Stimulated activated CD8-positive, alpha-beta memory T cell treated with anti-CD3 and anti-CD28 coated beads, Interleukin-4, amount 100 ng/mL, for 1 hour (primary cell): Measurements from ENCODE around the gene MYO18A.

Experiments
- DNase-seq, 2 donors: peaks; one replicate each; pipeline ENCODE4 v3.0.0-alpha.2; 2020; ENCODE audit warnings: low read depth in 2 of 2, low spot score in 1 of 2

The MYO18A gene

DNA sequence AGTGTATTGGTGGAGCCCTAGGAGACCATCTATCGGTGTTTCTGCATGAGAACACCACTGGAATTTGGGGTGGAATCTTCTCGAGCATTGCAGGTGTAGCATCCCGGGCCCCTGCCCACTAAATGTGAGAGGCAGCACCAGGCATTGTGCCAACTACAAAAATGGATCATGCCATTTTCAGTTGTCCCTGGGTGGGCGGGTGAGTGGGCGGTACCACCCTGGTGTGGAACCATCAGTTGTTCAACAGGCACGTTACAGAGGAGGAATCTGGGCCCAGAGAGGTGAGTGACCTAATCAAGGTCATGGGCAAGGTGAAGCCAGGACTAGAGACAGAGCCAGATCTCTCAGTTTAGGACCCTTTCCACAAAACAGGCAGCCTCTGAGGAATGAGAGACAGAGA lies 128.5 kb downstream of the MYO18A start:
- no peak for DNase-seq

DNA sequence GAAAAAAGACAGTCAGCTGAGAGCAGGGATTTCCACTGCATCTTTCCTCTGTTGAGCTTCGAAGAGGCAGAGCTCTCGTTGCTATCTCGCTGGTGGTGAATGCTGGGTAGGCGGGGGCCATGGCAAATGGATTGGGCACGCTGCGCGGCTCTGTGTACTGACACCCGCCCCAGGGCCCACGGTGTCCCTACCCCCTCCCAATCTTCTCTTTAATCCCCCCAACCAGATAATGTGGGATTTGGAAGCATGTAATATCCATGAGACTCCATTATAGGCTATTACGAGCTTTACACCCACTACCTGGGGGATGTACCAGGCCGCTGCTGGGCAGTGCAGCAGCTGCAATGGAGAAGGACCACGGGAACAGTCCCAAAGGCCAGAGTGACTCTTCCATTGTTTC lies 129.0 kb downstream of the MYO18A start:
- no peak for DNase-seq

DNA sequence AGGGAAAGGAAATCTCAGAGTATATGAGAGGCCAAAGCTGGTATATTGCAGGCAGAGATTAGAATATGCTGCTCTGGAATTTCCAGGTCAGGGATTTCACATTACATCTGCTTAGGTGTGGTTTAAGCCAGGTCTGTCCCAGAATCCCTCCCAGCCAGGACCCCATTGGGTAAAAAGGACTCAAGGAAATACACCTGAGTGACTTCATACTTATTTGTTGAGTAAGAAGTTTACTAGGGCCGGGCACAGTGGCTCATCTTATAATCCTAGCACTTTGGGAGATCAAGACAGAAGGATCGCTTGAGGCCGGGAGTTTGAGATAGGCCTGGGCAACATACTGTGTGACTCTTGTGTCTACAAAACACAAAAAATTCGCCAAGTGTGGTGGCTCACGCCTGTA lies 130.0 kb downstream of the MYO18A start:
- no peak for DNase-seq

DNA sequence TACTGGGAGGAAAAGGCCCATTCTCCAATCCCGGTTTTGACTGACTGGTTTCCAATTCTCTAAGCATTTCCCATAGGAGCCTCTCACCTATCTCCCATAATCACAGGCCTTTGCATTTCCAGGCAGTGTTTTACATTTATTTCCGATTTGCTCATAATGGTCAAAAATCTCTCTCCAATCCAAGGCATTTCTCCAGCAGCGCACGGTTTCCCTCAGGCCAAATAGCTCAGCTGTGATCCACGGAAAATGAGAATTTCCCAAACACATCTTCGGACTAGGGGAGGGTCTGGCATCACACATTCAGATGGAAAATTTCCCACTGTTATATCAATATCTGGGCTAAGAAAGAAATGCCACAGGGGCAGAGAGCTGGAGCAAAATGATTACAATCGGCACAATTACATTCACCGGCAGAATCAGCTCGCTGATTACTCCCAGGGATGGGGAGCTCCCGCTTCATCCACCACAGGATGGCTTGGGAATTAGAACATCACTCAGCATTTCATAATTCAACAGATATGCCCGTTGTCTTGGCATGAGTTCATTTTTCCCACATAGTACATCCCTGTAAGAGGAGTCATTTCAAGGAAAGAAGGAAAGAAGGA lies 130.6 kb downstream of the MYO18A start:
- DNase-seq: no peak

DNA sequence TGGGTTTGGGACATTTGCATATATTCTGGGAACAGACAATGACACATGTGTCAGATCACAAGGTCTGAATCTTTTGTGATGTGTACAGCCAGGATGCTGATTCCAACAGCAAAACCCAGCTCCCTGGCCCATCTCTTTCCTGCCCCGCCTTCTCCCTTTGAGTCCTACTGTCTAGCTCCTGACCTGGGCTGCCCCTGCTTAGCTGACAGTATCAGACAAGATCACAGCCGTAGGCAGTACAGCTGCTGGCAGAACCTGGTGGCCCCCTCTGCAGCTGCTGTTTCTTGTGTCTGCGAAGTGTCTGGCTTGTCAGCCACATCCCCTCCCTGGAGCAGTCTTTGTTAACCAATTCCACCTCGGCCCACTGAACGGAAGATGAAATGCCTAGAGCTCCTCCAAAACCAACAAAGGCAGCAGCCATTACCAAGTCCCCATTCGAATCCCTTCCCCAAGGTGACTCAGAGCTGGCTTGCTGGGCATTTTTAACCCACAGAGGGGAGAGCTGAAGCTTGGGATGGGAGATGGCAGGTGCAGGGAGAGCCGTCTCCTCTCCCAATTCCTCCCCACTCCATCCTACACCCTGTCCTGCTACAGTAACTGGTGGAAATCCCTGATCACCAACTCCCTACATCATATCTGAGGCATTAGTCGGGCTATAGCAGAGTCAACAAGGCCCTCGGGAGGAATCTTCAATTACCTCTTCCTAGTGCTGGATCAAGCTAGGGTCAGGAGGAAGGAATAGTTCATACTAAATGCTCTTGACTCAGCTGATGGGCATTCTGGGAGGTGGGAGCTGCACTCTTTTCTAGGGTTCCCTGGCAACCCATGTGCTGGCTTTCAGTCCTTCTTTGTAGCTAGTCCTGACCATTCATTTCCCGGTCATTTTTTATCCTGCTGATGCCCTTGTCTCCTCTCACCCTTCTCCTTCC lies 131.5 kb downstream of the MYO18A start:
- no peak for DNase-seq

DNA sequence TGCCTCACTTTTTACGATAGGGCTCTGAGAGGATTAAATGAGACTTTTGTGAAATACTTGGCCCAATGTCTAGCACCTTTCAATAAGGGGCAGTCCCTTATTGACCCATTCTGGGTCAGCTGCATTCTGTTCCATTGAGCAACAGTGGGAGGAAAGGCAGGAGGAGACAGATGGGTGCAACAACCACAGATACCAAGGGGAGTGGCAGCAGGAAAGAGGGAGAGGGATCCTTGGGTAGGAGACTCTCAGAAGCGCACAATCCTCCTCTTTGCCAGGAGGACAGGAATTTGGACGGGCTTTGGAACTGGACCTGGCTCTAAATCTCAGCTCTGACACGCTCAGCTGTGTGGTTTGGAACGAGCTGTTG lies 133.7 kb downstream of the MYO18A start:
- DNase-seq: no peak

DNA sequence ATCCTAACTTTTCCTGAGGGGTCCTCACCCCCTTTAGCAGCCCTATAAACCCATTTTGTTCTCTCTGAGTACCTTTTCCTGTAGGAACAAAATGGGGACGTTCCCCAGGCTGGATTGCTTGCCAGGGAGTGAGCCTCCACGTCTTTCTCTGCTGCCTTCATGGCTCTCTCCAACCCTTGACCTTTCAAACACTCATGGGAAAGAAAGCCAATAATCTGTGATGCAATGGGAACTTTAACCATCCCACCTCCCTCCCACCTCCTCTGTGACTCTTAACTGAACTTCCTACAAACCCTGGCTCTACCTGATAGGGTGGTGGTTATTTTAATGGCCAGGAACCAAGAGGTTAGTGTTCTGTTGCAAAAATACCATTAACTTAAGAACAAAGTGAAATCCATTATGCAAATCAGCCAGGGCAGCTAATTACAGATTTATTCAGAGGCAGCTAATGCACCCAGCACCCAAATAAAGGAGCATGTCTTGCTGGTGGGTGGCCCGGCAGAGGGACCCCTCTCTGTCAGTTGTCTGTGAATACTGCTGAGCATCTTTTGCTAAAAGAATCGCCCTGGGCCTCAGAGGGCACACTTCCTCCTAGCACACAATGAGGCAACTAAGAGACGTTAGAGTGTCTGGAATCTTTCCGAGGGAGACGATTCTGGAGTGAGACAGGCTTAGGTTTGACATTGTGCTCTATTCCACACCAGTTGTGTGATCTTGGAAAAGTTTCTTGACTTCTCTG lies 134.3 kb downstream of the MYO18A start:
- DNase-seq: no peak

DNA sequence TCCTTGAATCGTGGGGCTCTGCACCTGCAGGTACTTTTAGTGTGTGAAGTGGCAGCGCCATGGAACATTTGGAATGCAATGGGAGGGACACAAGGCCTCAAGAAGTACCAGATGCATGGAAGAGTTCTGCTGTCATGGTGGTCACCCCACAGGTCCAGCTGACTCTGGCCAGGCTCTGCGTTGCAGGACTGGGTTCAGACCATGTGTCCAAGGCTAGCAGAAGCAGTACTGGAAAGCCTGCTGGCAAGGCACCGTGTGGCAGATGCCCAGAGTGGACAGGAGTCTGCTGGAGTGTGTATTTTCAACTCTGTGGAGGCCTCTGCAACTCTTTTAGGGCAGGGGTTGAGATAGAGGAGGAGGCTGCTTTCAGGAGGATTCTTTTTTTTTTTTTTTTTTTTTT lies 135.2 kb downstream of the MYO18A start:
- no peak for DNase-seq

DNA sequence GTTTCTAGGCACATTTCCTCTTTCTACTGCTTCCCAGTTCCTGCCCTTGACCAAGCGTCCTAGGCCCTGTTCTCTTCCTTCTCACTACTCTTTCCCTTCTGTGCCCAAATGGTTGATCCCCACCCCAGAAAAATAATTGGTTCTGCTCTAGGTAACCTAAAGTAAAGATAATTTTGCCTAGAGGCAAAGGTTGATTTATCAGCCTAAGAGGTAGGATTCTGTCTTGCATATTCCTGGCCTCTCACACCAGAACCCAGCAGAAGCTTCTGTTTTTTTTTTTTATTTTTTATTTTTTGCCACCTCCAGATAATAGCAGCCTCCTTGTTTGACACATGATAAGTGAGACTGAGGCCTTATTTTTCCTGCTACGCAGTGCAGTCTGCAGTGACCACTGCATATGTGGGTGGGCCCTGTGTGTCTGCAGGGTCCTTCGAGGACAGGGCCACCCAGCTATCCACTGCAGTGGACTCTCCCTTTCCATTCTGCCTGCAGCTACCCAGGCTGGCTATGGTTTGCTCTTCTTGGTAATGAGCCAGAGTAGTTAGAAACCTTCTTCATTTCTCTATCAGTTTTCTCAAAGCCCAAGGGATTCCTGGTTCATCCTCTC lies 136.6 kb downstream of the MYO18A start:
- no peak for DNase-seq

DNA sequence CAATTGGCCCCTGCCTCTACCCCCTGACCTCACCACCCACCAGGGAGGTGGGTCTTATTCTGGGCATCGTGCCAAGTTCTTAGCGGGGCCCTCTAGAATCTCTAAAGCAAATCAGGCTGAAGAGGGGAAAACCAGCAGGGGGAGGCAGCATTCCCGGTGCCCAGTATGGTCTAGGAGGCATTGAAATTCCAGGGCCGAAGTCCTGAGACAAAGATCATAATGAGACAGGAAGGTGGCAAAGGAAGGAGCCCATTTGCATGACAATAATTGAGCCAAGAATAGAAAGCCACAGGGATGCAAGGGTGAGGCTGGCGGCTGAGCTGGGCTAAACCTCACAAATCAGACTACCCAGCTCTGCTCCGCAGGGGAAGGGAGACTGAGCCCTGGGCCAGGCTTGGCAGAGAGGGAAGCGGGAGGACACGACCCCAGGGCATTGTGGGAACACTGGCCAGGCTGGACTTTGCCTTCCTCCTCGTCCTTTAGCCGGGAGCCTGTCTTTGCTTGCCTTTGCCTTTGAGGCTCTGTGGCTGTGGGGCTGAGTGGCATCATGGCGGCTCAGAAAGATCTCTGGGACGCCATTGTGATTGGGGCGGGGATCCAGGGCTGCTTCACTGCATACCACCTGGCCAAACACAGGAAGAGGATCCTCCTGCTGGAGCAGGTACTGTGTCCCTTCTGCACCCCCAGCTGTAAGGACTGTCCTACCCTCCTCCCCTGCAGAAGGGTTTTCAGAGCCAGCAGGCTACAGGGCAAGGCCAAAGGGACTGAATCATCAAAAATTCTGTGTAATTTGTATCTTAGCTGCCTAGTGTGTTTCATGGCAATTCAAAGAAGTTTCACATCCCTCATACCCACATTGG lies 137.3 kb downstream of the MYO18A start, which contains the start of gene PIPOX:
Gene PIPOX (plus strand): TSS at position 463 of the 860 bp plus-strand sequence. CDS start 85 bp downstream, at position 548.
- no peak for DNase-seq

DNA sequence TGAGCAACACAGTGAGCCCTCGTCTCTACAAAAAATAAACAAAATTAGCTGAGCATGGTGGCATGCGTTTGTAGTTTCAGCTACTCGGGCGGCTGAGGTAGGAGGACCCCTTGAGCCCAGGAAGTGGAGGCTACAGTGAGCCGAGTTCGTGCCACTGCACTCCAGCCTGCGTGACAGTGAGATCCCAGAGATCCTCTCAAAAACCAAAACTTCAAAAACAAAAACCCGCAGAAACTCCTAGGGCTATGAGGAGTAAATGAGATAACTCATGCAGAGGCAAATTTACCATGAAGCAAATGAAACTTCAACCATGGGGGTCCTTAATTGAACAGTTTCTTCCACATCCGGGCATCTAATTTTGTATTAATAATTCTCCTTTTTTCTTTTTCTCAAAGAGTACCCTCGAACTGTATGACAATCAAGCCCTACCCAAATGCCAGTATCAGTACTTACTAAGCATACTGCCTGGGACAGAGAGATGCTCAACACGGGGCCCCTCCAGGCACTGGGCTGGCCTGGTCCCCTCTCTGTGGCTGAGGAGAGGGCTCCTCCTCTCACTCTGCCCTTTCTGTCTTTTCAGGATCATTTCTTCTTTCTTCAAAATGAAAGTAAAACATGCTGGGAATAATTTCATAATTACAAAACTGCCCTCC lies 138.0 kb downstream of the MYO18A start:
- DNase-seq: no peak

DNA sequence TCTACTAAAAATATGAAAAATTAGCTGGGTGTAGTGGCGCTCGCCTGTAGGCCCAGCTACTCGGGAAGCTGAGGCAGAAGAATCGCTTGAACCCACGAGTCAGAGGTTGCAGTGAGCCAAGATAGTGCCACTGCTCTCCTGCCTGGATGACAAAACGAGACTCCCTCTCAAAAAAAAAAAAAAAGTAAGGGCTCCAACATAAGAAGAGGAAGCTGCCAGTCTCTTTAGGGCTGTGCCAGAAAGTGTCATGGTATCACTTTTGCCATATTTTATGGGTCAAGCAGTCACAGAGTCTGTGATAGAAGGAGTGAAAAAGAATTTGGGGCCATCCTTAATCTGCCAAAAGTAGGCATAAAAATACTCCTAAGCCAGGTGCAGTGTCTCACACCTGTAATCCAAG lies 138.6 kb downstream of the MYO18A start:
- DNase-seq: no peak

DNA sequence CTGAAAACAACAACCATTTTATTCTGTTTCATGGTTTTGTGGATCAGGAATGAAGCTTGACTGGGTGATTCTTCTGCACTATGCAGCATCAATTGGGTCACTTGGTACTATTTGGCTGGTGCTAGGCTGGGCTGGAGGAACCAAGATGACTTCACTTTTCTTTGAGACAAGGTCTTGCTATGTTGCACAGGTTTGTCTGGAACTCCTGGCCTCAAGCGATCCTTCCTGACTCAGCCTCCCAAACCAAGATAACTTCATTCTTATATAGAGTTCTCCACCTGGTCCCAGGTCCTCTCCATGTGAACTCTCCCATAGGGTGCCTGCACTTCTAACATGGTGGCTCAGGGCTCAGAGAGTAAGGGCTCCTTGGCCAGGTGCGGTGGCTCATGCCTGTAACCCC lies 139.1 kb downstream of the MYO18A start:
- no peak for DNase-seq

DNA sequence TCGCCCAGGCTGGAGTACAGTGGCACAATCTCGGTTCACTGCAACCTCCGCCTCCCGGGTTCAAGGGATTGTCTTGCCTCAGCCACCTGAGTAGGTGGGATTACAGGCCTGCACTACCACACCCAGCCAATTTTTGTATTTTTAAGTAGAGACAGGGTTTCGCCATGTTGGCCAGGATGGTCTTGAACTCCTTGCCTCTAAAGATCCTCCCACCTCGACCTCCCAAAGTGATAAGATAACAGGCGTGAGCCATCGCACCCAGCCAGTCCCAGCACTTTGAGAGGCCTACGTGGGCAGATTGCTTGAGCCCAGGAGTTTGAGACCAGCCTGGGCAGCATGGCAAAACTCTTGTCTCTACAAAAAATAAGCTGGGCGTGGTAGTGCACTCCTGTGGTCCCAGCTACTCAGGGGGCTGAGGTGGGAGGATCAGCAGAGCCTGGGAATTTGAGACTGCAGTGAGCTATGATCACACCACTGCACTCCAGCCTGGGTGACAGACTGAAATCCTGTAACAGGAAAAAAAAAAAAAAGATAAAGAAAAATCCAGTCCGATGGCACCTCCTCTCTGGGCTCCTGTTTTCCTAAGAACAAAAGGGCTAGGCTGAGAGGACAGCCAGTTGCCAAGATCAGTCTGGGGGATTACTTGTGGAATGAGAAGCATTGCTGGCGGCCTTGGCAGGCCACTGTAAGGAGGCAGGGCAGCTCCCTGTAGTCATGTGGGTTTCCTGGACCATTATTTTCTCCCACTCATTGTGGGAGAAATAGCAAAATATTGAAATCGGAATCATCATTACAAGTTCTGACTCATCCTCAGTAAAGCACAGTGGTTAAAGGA lies 140.2 kb downstream of the MYO18A start:
- no peak for DNase-seq

DNA sequence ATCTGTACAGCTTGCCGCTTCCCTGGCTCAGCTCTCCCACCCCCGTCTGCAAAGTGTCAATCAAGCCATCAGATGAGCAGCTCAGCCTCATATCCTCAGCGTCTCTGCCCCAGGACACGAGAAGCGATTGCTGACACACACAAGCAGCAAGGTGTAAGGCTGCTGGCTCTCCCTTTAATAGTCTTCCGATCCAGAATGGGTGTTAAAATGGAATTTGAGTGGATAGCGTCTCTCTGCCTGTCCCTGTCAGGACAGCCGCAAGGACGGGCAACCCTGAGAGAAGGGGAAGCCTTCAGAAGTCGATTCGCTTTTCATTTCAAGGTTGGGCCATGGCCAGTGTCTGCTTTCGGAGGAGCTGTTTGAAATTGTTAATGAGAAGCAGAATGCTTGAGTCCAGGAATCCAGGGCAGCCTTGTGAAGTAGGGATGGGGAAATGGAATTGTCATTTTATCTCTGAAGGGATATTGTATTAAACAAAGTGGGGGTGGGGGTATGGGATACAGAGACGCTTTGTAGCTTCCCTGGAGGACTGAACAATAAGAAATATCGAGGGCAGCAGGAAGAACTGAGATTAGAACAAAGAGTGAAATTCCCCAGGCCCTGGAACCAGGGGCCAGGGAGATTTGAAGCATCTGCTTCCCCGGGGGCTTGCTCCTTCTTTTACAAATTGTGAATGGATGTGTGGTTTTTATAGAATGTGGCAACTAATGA lies 142.0 kb downstream of the MYO18A start:
- DNase-seq: no peak

DNA sequence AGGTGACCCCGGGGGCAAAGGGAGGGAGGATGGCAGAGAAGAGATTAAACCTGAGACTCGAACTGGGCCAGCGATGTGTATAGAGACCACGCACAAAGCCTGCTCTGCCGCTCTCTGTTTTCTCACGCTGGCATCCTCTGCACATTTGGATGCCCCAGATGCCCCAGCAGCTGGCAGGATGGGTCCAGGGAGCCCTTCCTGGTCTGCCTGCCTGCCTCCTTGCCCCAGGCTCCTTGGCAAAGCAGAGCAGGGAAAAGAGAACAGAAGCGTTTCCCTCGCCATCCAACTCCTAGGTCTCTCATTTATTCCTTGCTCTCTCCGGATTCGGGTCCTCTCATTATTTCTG lies 142.5 kb downstream of the MYO18A start:
- no peak for DNase-seq

DNA sequence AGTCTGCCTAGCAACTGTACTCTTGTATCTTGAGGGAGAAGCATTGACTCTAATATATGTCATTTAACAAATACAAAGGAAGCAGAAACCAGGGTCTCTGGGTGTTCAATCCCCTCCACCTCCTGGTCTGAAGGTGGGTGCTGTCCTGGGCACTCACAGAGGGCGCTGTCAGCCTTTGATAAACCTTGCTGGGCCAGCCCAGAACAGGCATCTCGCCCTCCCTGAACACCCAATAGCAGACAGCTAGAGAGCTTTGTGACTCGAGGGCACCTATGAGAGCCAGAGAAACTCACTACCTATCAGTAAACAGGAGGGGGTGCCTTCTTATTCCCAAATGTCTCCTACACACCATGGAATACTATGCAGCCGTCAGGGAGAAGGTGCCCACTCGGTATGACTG lies 143.6 kb downstream of the MYO18A start:
- DNase-seq: no peak

DNA sequence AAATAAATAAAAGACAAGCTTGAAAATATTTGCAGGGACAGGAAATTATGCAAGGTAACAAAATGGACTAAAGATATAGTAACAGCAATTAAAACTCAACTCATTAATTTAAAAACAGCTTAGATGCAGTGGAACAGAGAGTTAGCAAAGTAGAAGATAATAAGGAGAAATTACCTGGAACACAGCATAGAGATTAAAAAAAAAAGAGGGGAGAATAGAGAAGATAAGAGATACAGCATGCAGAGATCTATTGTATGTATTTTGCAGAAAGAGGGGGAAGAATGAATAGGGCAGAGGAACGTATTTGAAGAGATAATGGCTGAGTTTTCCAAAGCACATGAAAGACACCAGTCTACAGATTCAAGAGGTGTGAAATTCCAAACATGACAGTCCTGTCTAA lies 145.7 kb downstream of the MYO18A start:
- no peak for DNase-seq

DNA sequence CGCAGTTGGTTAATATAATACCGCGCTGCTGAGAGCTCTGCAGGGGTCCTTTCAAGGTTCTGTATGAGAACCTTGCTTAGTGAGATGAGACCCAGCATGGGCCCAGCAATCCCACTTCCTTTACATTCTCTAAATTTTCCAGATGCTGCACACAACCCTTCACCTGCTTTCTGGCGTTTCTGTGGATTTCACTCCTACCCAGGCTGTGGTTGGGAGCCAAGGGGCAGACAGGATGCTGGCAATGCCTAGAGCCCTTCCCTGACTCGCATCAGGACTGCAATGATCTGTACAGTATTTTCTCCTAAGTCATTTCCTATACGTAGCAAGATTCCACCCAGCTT lies 147.4 kb downstream of the MYO18A start:
- no peak for DNase-seq
